Endometrial microvascular endothelial cells (primary cell): ENCODE data around the gene PKD1. TPM values are rescaled to one million over a fixed set of nuclear protein-coding genes. Genes with fewer than 3 reads are reported as not detected.
"Not testable (repeated sequence)": the region's sequence is repeated elsewhere in the genome, so short reads cannot be mapped to it uniquely, and the experiment has no call there.

ENCODE experiments used
- in situ Hi-C: cut with HindIII; loops from 2 replicates; pipeline ENCODE4 v1.10.0; 2017; ENCODE audit warnings: low sequenced_read_pairs, low pct_unique_long_range_greater_than_20kb; ENCODE audit errors: inconsistent ontology term
- total RNA-seq: library from RNA; depleted of rRNA; stranded (reverse); fragments of >200 nt; gene quantifications from one replicate; pipeline ENCODE4 v1.2.3, GENCODE V29; 2015; ENCODE audit errors: inconsistent ontology term

Gene PKD1
- total RNA-seq, 1 donor from 2014 or later = 53.8 TPM

- in situ Hi-C loops = not testable (repeated sequence)
These were observed 5.7 kb downstream of the PKD1 start for GRCh38 chr16:2129890-2130447.

- in situ Hi-C loops = not testable (repeated sequence)
These were observed 6.4 kb downstream of the PKD1 start for GRCh38 chr16:2129251-2129650.

GRCh38 chr16:2127630-2128280 is 7.9 kb downstream of the PKD1 start:
- in situ Hi-C loops = not testable (repeated sequence)

GRCh38 chr16:2126928-2127556 is 8.7 kb downstream of the PKD1 start:
- in situ Hi-C loops = not testable (repeated sequence)

GRCh38 chr16:2126161-2126743 is 9.4 kb downstream of the PKD1 start:
- in situ Hi-C loops = not testable (repeated sequence)

GRCh38 chr16:2125609-2126008 is 10.1 kb downstream of the PKD1 start:
- in situ Hi-C loops = not testable (repeated sequence)

- in situ Hi-C loops = not testable (repeated sequence)
These were observed 10.8 kb downstream of the PKD1 start for GRCh38 chr16:2124694-2125444.

GRCh38 chr16:2124377-2124693 is 11.4 kb downstream of the PKD1 start:
- in situ Hi-C loops = not testable (repeated sequence)

GRCh38 chr16:2123706-2124376 is 11.9 kb downstream of the PKD1 start:
- in situ Hi-C loops = not testable (repeated sequence)

GRCh38 chr16:2122934-2123683 is 12.6 kb downstream of the PKD1 start:
- in situ Hi-C loops = not testable (repeated sequence)

- in situ Hi-C loops = no loop called here
These were observed 13.3 kb downstream of the PKD1 start for GRCh38 chr16:2122429-2122828.

- in situ Hi-C loops = no loop called here
These were observed 13.8 kb downstream of the PKD1 start for GRCh38 chr16:2121853-2122252.

GRCh38 chr16:2121325-2121724 is 14.4 kb downstream of the PKD1 start:
- in situ Hi-C loops = not testable (repeated sequence)

GRCh38 chr16:2117960-2118722 is 17.6 kb downstream of the PKD1 start:
- in situ Hi-C loops = not testable (repeated sequence)

- in situ Hi-C loops = not testable (repeated sequence)
These were observed 18.4 kb downstream of the PKD1 start for GRCh38 chr16:2117341-2117740.

GRCh38 chr16:2116428-2116827 is 19.3 kb downstream of the PKD1 start:
- in situ Hi-C loops = not testable (repeated sequence)

GRCh38 chr16:2115591-2115973 is 20.1 kb downstream of the PKD1 start:
- in situ Hi-C loops = no loop called here
